Caco-2 (cell line): ENCODE results near the gene SPINK7. TPM values are rescaled to one million over a fixed set of nuclear protein-coding genes. Genes with fewer than 3 reads are reported as not detected.
"Not testable (repeated sequence)": the region's sequence is repeated elsewhere in the genome, so short reads cannot be mapped to it uniquely, and the experiment has no call there.

Experiments
- BruUV-seq: library from RNA; stranded (reverse); fragments of 400-500 nt; replicated peaks from 2 replicates; lab custom pipeline; 2021; lab: Mats Ljungman, UMichigan
- CTCF ChIA-PET: fragments of 300-600 bp; sonication (Branson Sonifier 250); formaldehyde crosslinking; loops from one replicate; lab custom pipeline; 2022; ENCODE audit warnings: antibody characterized with exemption; lab: Charles Lee
- POLR2A ChIA-PET: fragments of 300-600 bp; sonication (Branson Sonifier 250); formaldehyde crosslinking; loops from one replicate; lab custom pipeline; 2022; ENCODE audit warnings: antibody characterized with exemption; lab: Charles Lee
- DNase-seq, 2 experiments: peaks; one replicate each; pipeline versions ENCODE4 v3.0.0 to v3.0.0-alpha.2; 2020 to 2022
- H3K27me3 ChIP-seq: replicated peaks from 2 replicates; pipeline ENCODE4 v1.6.0; 2011; ENCODE audit warnings: low read length; ENCODE audit not compliant: control insufficient read depth, insufficient read depth
- H3K36me3 ChIP-seq: 2 replicates; pipeline ENCODE4 v1.5.1; 2011; ENCODE audit warnings: low read length; ENCODE audit not compliant: control insufficient read depth, insufficient read depth
- H3K4me1 ChIP-seq: fragments of 250-450 bp; sonication (Bioruptor Pico); 2 replicates; pipeline ENCODE4 v1.5.1; 2020; ENCODE audit warnings: mild to moderate bottlenecking
- H3K4me3 ChIP-seq: 2 replicates; pipeline ENCODE4 v1.5.1; 2011; ENCODE audit warnings: low read depth, mild to moderate bottlenecking, control low read depth, low read length
- H3K9me3 ChIP-seq: fragments of 250-450 bp; sonication (Bioruptor Pico); 2 replicates; pipeline ENCODE4 v1.5.1; 2020; ENCODE audit warnings: mild to moderate bottlenecking, moderate library complexity
- H3K27ac Mint-ChIP-seq: one replicate; pipeline ENCODE4 v1.8.0; 2022; ENCODE audit warnings: mixed read lengths; ENCODE audit not compliant: unreplicated experiment
- H3K27me3 Mint-ChIP-seq: one replicate; pipeline ENCODE4 v1.8.0; 2022; ENCODE audit warnings: mixed read lengths; ENCODE audit not compliant: insufficient read depth, unreplicated experiment
- H3K36me3 Mint-ChIP-seq: one replicate; pipeline ENCODE4 v1.8.0; 2022; ENCODE audit warnings: mild to moderate bottlenecking, mixed read lengths; ENCODE audit not compliant: insufficient read depth, unreplicated experiment
- H3K4me1 Mint-ChIP-seq: one replicate; pipeline ENCODE4 v1.8.0; 2022; ENCODE audit warnings: low read depth, mixed read lengths; ENCODE audit not compliant: unreplicated experiment
- H3K4me3 Mint-ChIP-seq: one replicate; pipeline ENCODE4 v1.8.0; 2022; ENCODE audit warnings: mild to moderate bottlenecking, moderate library complexity, mixed read lengths; ENCODE audit not compliant: unreplicated experiment
- H3K9me3 Mint-ChIP-seq: one replicate; pipeline ENCODE4 v1.8.0; 2022; ENCODE audit warnings: mixed read lengths; ENCODE audit not compliant: unreplicated experiment
- CTCF ChIP-seq, 2 experiments: fragments of 200-600 bp in 1 of 2; IDR thresholded peaks; 1 replicate in 1 of 2; 2 replicates in 1 of 2; pipeline versions ENCODE4 v1.5.1 to v1.8.0; 2011 to 2022; ENCODE audit warnings: antibody characterized with exemption in 1 of 2, control low read depth in 1 of 2, inconsistent platforms in 1 of 2, low read depth in 1 of 2, low read length in 1 of 2, mild to moderate bottlenecking in 1 of 2, moderate library complexity in 1 of 2; ENCODE audit not compliant: insufficient read depth in 1 of 2, severe bottlenecking in 1 of 2, unreplicated experiment in 1 of 2
- intact Hi-C: fragments of 100-400 bp; cut with micrococcal nuclease; formaldehyde crosslinking; loops from one replicate; pipeline ENCODE4 v1.10.0; 2022; ENCODE audit not compliant: unreplicated experiment
- total RNA-seq: library from RNA; stranded (reverse); gene quantifications from 2 replicates; pipeline ENCODE4 v1.2.3, GENCODE V29; 2022

SPINK7 gene
- total RNA-seq, 1 experiment from 2014 or later = not detected

GRCh38 chr5:148311484-148311883 lies 739 bp upstream of the SPINK7 start:
- Histone ChIP-seq H3K4me3 (no peak overlapping the region), H3K36me3 (no peaks in the 10 kb centered on the region), H3K4me1 (no peaks in the 10 kb centered on the region), H3K27me3 (no peaks in the 10 kb centered on the region), H3K9me3 (no peaks in the 10 kb centered on the region; the same call in 1 of the 2 replicates)
- no TSS peak for BruUV-seq
- Mint-ChIP-seq H3K27ac (no peak overlapping the region), H3K36me3 (no peaks in the 10 kb centered on the region), H3K9me3 (peaks cover 19% of the 10 kb centered on the region), H3K27me3 (peaks cover 5% of the 10 kb centered on the region), H3K4me3 (no peak overlapping the region), H3K4me1 (no peaks in the 10 kb centered on the region)
- POLR2A ChIA-PET = no interaction called here
- DNase-seq = no peak
- TF ChIP-seq CTCF (IDR thresholded peaks at IDR 0.05; ENCODE audit: insufficient read depth in 1 of 2, low read depth in 1 of 2, low read length in 1 of 2, severe bottlenecking in 1 of 2, unreplicated experiment in 1 of 2) = no peak
- CTCF ChIA-PET = no interaction called here
- intact Hi-C loops = no loop called here

GRCh38 chr5:148314187-148314586 lies 2.0 kb downstream of the SPINK7 start:
- no peaks in the 10 kb centered on the region for H3K36me3 Mint-ChIP-seq
- no TSS peak for BruUV-seq
- no peaks in the 10 kb centered on the region for H3K36me3 ChIP-seq
- DNase-seq = no peak
- intact Hi-C loops = loop anchor here (2.0 kb wide), 1 partner anchor 61 kb away; no protein-coding TSS in a partner anchor
- no peak overlapping the region for H3K27ac Mint-ChIP-seq
- no peak overlapping the region for H3K4me3 Mint-ChIP-seq
- peaks cover 3% of the 10 kb centered on the region for H3K27me3 Mint-ChIP-seq
- H3K4me3 ChIP-seq = no peak overlapping the region
- H3K9me3 ChIP-seq = no peaks in the 10 kb centered on the region; the same call in 1 of the 2 replicates
- no peaks in the 10 kb centered on the region for H3K4me1 ChIP-seq
- no peaks in the 10 kb centered on the region for H3K4me1 Mint-ChIP-seq
- no peak for TF ChIP-seq CTCF (IDR thresholded peaks at IDR 0.05; ENCODE audit: insufficient read depth in 1 of 2, low read depth in 1 of 2, low read length in 1 of 2, severe bottlenecking in 1 of 2, unreplicated experiment in 1 of 2)
- ChIA-PET POLR2A (no interaction called here), CTCF (interaction anchor here (1.0 to 1.5 kb wide), 3 partner anchors 23 to 417 kb away, joined by 5 to 6 read pairs (median 5); no protein-coding TSS in a partner anchor)
- H3K27me3 ChIP-seq = no peaks in the 10 kb centered on the region
- H3K9me3 Mint-ChIP-seq = peaks cover 9% of the 10 kb centered on the region

GRCh38 chr5:148314731-148315130 lies 2.5 kb downstream of the SPINK7 start:
- H3K4me1 Mint-ChIP-seq = no peaks in the 10 kb centered on the region
- H3K4me3 Mint-ChIP-seq = no peak overlapping the region
- POLR2A ChIA-PET = no interaction called here
- intact Hi-C loops = loop anchor here (2.0 kb wide), 1 partner anchor 60 kb away; no protein-coding TSS in a partner anchor
- Histone ChIP-seq H3K36me3 (no peaks in the 10 kb centered on the region), H3K9me3 (no peaks in the 10 kb centered on the region; the same call in 1 of the 2 replicates), H3K4me3 (no peak overlapping the region), H3K4me1 (no peaks in the 10 kb centered on the region), H3K27me3 (no peaks in the 10 kb centered on the region)
- no peak for TF ChIP-seq CTCF (IDR thresholded peaks at IDR 0.05; ENCODE audit: insufficient read depth in 1 of 2, low read depth in 1 of 2, low read length in 1 of 2, severe bottlenecking in 1 of 2, unreplicated experiment in 1 of 2)
- peaks cover 4% of the 10 kb centered on the region for H3K9me3 Mint-ChIP-seq
- no peak overlapping the region for H3K27ac Mint-ChIP-seq
- peaks cover 2% of the 10 kb centered on the region for H3K27me3 Mint-ChIP-seq
- DNase-seq = no peak
- H3K36me3 Mint-ChIP-seq = no peaks in the 10 kb centered on the region
- CTCF ChIA-PET = interaction anchor here (1.0 to 1.5 kb wide), 3 partner anchors 24 to 416 kb away, joined by 5 to 6 read pairs (median 5); no protein-coding TSS in a partner anchor
- no TSS peak for BruUV-seq

- CTCF ChIA-PET, H3K27me3 ChIP-seq, H3K4me3 ChIP-seq, intact Hi-C loops, H3K4me3 Mint-ChIP-seq, H3K9me3 ChIP-seq, H3K36me3 Mint-ChIP-seq, H3K27me3 Mint-ChIP-seq, POLR2A ChIA-PET, H3K36me3 ChIP-seq, DNase-seq, H3K4me1 Mint-ChIP-seq, H3K9me3 Mint-ChIP-seq, H3K4me1 ChIP-seq, BruUV-seq, H3K27ac Mint-ChIP-seq: not testable (repeated sequence)
Measured at GRCh38 chr5:148320011-148320963, 8.1 kb downstream of the SPINK7 start.
